Effector CD8-positive, alpha-beta T cell (primary cell): ENCODE measurements around the gene PLCE1.
"Not testable (repeated sequence)": the region's sequence is repeated elsewhere in the genome, so short reads cannot be mapped to it uniquely, and the experiment has no call there.

ENCODE experiments used
- DNase-seq: peaks from one replicate; lab custom pipeline; 2025; lab: John Stamatoyannopoulos, UW
- total RNA-seq, 4 experiments: gene quantifications; one replicate each; lab custom pipeline; 2026; lab: John Stamatoyannopoulos, UW

PLCE1 gene
- 0.10 to 0.44 (median 0.30) reads per million in 4 experiments for total RNA-seq

- no peak for DNase-seq
Observed at GRCh38 chr10:93993782-93994437, at the start of gene PLCE1. Gene PLCE1 (plus strand): TSS chr10:93993931. CDS start chr10:94031047, 37,116 bp downstream.

GRCh38 chr10:93945819-93946218 is 47.9 kb upstream of the PLCE1 start:
- no peak for DNase-seq

GRCh38 chr10:93947055-93947454 is 46.7 kb upstream of the PLCE1 start:
- DNase-seq: no peak

- no peak for DNase-seq
Observed at GRCh38 chr10:93947524-93947923, 46.2 kb upstream of the PLCE1 start.

- no peak for DNase-seq
Observed at GRCh38 chr10:93951905-93952304, 41.8 kb upstream of the PLCE1 start.

GRCh38 chr10:93954299-93954698 is 39.4 kb upstream of the PLCE1 start:
- DNase-seq: no peak

- DNase-seq: no peak
Observed at GRCh38 chr10:93954726-93955363, 38.9 kb upstream of the PLCE1 start.

- DNase-seq: no peak
Observed at GRCh38 chr10:93958834-93959233, 34.9 kb upstream of the PLCE1 start.

GRCh38 chr10:93960988-93961387 is 32.7 kb upstream of the PLCE1 start:
- not testable (repeated sequence) for DNase-seq

GRCh38 chr10:93962973-93963372 is 30.8 kb upstream of the PLCE1 start:
- DNase-seq: no peak

GRCh38 chr10:93963434-93963833 is 30.3 kb upstream of the PLCE1 start:
- DNase-seq: no peak

GRCh38 chr10:93965911-93966310 is 27.8 kb upstream of the PLCE1 start:
- no peak for DNase-seq

- DNase-seq: no peak
Observed at GRCh38 chr10:93967756-93968155, 26.0 kb upstream of the PLCE1 start.

- DNase-seq: no peak
Observed at GRCh38 chr10:93968540-93968945, 25.2 kb upstream of the PLCE1 start.

- not testable (repeated sequence) for DNase-seq
Observed at GRCh38 chr10:93970433-93971010, 23.2 kb upstream of the PLCE1 start.

GRCh38 chr10:93973748-93974445 is 19.8 kb upstream of the PLCE1 start:
- DNase-seq: no peak

GRCh38 chr10:93977442-93977841 is 16.3 kb upstream of the PLCE1 start:
- no peak for DNase-seq

GRCh38 chr10:93980486-93980885 is 13.2 kb upstream of the PLCE1 start:
- no peak for DNase-seq

- no peak for DNase-seq
Observed at GRCh38 chr10:93991114-93991513, 2.6 kb upstream of the PLCE1 start.

GRCh38 chr10:93991596-93992284 is 2.0 kb upstream of the PLCE1 start:
- DNase-seq: no peak

- DNase-seq: no peak
Observed at GRCh38 chr10:93992400-93993030, 1.2 kb upstream of the PLCE1 start.

- no peak for DNase-seq
Observed at GRCh38 chr10:93993414-93993781, 333 bp upstream of the PLCE1 start.
